ENCODE measurements around the gene SART1.

- TF ChIP-seq CTCF (IDR thresholded peaks at IDR 0.05; ENCODE audit: insufficient read depth, low read depth, low read length): no peak
- TF ChIP-seq EZH2 (IDR thresholded peaks at IDR 0.05; ENCODE audit: insufficient read depth, low read length): no peak
Measured at GRCh38 chr11:66004186-66004585, 42.7 kb downstream of the SART1 start.
